Esophagus squamous epithelium (tissue), 4 donors: Measurements from ENCODE around the gene GPC6.

Experiments
- POLR2A ChIP-seq, 4 donors: fragments of 450-650 bp; IDR thresholded peaks; one replicate each; pipeline ENCODE4 v1.6.1; 2017; ENCODE audit warnings: antibody characterized with exemption in 4 of 4, mild to moderate bottlenecking in 4 of 4, moderate library complexity in 3 of 4
- TF ChIP-seq, protein P1 (sequence below), 6 experiments: fragments of 450-650 bp in 4 of 6; fragments of 200-600 bp in 2 of 6; sonication (generic) in 2 of 6; IDR thresholded peaks; one replicate each; pipeline ENCODE4 v1.5.1; 2016 to 2019; ENCODE audit warnings: antibody characterized with exemption in 6 of 6, mild to moderate bottlenecking in 4 of 6, moderate library complexity in 4 of 6

GRCh38 chr13:93292366-93292765 lies 65.8 kb downstream of the GPC6 start:
- TF ChIP-seq, protein P1, sequence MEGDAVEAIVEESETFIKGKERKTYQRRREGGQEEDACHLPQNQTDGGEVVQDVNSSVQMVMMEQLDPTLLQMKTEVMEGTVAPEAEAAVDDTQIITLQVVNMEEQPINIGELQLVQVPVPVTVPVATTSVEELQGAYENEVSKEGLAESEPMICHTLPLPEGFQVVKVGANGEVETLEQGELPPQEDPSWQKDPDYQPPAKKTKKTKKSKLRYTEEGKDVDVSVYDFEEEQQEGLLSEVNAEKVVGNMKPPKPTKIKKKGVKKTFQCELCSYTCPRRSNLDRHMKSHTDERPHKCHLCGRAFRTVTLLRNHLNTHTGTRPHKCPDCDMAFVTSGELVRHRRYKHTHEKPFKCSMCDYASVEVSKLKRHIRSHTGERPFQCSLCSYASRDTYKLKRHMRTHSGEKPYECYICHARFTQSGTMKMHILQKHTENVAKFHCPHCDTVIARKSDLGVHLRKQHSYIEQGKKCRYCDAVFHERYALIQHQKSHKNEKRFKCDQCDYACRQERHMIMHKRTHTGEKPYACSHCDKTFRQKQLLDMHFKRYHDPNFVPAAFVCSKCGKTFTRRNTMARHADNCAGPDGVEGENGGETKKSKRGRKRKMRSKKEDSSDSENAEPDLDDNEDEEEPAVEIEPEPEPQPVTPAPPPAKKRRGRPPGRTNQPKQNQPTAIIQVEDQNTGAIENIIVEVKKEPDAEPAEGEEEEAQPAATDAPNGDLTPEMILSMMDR (IDR thresholded peaks at IDR 0.05): no peak
- TF ChIP-seq POLR2A (IDR thresholded peaks at IDR 0.05): no peak
